HG03460 (cell line): ENCODE data around the gene RAB9A.
"Not testable (repeated sequence)": the region's sequence is repeated elsewhere in the genome, so short reads cannot be mapped to it uniquely, and the experiment has no call there.

Experiments used
- ATAC-seq: cut with Tn5 transposase; IDR thresholded peaks from one replicate; pipeline ENCODE4 v1.9.1; 2021; ENCODE audit not compliant: unreplicated experiment

The RAB9A gene

DNA sequence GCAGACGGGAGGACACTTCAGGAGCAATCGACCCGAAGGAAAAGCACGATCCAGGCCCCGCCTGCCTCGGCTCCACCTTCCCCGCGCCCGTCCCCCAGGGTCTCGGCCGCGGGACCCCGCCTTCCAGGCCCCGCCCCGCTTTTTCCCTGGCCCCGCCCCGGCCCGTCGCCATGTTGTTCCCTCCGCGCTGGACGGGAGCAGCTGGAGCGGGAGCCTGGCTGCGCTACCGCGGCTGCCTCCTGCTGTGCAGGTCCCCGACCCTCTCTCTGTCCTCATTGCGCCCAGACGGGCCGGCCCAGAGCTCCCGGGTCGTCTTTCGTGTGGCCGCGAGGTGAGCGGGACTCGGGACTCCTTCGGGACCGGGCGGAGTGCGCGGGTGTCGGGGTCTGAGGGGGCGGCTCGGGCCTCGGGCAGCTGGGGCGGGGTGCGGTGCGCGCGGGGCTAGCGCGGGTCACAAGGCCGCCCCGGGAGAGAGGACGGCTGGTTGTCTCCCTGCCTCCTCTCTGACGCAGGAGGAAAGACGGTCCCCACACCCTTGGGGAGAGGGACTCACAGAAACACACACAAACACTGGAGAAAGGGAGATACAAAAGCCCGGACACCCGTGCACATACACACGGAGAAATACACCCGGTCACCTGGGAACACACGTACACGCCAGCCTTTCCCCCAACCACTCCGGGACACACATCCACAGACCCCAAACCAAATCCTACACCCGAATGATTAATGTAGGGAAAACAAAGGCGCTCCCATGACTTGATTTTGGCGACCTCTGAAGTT lies at the start of gene RAB9A:
Gene RAB9A (plus strand): TSS at position 171 of the 783 bp plus-strand sequence. CDS start 19,619 bp downstream, outside the sequence.
- peak; percentile 58 for ATAC-seq

GRCh38 chrX:13641684-13642083 lies 47.2 kb upstream of the RAB9A start:
- not testable (repeated sequence) for ATAC-seq

DNA sequence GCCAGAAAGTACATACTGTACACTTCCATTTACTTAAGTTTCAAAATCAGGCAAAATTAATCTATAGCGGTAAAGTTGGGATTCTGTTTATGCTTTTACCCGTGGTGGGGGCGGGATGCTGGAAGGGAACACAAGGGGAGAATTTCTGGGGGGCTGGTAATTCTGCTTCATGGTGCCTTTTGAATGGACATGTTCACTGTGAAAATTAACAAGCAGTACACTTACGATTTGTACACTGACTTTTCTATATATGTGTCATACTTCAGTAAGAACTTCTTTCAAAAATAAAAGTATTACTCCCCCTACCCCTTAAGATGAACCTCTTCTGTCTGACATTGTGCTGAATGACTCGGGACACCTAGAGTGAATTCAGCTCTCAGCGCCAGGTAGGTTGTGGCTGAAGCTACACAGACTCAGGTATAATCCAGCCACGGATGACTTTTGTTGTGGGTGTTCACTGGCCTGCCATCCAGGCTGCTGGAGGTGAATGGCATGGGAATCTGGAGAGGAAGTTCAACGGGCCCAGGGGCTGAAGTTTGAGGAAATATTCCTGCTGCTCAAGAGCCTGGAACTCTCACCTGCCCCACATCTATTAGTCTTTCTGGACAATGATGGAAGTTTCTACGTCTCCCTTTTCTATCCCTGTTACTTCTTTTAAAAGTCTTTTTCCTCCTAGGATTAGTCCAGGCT lies 43.3 kb upstream of the RAB9A start:
- no peak for ATAC-seq

DNA sequence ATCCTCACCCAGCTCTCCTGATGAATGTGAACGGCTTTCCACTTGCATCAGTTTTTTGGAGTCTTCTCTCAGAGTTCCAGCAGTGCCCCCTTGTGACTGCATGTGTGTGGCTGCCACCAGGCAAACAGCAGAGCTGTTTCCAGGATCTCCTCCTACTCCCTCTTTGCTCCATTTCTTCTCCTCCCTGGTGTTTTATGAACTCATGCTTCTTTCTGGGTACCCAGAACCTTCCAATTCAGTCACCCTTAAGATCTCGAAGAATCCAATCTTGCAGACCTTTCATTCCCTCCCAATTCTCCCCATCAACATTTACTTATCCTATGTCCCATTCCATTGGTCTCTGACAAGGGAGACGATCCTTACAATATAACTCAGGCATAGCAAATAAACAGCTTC lies 42.8 kb upstream of the RAB9A start:
- ATAC-seq: no peak

- ATAC-seq: no peak
Observed at GRCh38 chrX:13647709-13648212, 41.2 kb upstream of the RAB9A start.

DNA sequence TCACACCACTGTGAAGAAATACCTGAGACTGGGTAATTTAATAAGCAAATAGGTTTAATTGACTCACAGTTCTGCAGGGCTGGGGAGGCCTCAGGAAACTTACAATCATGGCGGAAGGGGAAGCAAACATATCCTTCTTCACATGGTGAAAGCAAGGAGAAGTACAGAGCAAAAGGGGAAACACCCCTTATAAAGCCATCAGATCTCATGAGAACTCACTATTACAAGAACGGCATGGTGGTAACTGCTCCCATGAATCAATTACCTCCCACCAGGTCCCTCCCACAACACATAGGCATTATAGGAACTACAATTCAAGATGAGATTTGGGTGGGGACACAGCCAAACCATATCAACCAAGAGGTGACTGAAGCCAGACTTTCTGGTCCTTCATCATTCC lies 40.6 kb upstream of the RAB9A start:
- not testable (repeated sequence) for ATAC-seq

- no peak for ATAC-seq
Observed at GRCh38 chrX:13649838-13650237, 39.1 kb upstream of the RAB9A start.

GRCh38 chrX:13650318-13650717 lies 38.6 kb upstream of the RAB9A start:
- ATAC-seq: no peak

GRCh38 chrX:13651150-13651549 lies 37.8 kb upstream of the RAB9A start:
- ATAC-seq: no peak

- ATAC-seq: no peak
Observed at GRCh38 chrX:13652287-13652793, 36.6 kb upstream of the RAB9A start.

DNA sequence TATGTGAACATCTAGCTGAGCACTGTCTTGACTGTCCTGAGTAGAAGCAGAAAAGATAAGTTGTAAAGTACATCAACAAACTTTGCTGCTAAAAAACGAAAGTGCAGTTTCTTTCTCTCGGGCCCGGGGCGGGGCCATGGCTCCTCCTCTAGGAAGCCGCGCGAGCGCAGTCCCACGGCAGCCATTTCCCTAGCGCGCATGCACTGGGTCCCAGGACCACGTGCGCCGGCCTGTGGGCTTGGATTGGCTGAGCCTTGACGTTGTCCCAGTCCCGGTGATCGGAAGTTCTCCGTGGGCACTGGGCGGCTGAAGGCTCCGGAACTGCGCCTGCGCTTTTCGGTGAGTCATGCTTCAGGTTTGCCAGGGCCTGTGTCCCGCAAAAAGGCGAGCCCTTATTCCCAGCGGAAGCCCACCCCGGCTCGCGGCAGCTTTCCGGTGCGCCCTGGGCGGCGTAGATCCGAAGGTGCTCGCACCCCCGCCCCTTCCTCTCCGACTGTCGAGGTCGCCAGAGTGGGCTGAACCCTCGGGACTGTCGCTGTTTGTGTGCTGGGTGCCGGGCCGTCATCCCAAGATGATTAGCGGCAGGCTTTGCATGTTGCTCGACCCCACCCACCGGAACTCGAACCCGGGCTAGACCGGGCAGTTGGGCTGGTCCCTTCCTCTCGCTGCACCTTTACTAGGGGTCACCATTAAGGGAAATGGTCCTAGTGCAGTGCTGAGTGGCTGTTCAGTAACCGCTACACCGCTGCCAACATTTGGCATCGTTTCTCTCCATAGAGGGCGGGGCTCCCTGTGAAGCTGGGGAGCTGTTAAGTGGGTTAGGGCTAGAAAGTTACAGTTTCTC lies 35.9 kb upstream of the RAB9A start, which contains the start of gene TCEANC:
Gene TCEANC (plus strand): TSS at position 292 of the 844 bp plus-strand sequence. CDS start 9,368 bp downstream, outside the sequence.
- ATAC-seq: peak; percentile 92

DNA sequence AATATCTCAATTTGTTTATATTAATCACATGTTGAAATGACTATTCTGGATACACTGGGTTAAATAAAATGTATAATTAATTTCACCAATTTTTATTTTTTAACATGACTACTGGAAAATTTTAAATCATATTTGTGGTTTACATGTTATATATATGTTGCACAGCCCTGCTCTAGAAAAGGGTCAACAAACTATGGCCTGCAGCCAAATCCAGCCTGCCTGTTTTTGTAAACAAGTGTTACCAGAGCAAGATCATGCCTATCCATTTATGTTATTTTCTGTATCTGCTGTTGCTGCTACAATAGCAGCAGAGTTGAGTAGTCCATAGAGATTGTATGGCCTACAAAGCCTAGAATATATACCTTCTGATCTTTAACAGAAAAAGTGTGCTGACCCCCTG lies 34.8 kb upstream of the RAB9A start:
- ATAC-seq: no peak

DNA sequence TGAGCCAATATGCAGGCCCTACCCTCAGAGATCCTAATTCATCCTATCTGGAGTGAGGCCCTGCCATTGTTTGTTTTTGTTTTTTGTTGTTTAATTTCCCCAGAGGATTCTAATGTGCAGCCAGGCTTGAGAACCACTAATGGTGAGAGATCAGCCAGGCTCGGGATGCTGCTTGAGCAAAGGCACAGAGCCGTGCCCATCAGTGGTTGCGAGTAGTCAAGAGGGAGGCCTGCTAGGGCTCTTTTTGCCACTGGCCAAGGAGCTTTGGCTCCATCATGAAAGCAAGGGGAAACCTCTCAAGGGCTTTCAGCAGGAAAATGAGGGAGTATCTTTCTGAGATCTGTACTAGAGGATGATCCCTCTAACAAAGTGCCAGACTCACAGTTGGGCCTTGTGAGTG lies 33.3 kb upstream of the RAB9A start:
- ATAC-seq: no peak

GRCh38 chrX:13658602-13659001 lies 30.3 kb upstream of the RAB9A start:
- ATAC-seq: no peak

DNA sequence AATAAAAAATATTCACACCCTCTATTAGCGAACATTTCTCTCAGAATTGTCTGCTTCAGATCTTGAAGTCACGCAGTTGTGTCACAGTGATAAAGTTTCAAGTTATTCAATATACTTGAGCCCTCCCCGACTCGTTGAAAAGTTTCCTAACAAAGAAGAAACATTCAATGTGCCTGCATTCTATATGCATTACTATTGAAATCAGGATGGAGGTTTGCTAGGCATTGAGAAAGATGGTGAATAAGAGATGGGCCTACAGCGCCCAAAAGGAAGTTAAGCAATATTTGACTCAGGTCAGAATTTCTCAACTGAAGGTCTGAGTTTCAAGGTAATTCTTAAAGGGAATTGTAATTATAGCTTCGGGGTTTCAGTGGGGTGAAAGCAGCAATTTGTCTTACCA lies 29.9 kb upstream of the RAB9A start:
- no peak for ATAC-seq

DNA sequence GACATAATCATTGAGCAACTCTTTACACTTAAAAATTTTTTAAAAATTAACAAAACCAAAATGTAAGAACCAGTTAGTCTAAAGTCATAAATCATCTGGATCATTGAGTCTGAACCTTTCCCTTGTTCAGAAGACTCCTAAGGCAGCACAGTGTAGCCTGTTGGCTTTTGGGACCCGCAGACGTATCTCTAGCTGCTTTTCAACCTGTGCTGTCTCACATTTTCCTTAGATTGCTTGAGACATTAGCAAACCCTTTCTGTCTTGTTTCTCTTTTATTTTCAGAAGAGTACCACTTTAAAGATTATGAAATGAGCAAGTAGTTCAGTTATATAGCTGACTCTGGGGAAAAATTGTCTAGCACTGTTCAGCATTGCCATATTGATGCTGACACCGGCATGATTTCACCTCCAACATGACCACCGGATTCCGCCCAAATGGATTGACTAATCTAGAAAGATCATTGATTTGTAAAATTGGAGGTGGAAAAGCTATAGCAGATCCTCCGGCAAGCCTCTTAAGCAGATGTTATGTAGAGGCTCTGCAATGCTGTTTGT lies 27.1 kb upstream of the RAB9A start:
- no peak for ATAC-seq

DNA sequence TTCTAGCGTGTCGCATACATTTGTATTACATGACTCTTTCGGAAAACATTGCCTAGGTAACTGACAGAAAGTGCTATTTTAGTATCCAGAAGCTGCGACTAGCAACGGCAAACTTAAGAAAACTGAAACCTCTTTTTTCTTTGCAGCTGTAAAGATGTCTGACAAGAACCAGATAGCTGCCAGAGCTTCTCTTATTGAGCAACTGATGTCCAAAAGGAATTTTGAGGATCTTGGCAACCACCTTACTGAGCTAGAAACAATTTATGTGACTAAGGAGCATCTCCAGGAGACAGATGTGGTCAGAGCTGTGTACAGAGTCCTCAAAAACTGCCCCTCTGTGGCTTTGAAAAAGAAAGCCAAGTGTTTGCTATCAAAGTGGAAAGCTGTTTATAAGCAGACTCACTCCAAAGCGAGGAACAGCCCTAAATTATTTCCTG lies 26.6 kb upstream of the RAB9A start:
- ATAC-seq: no peak

DNA sequence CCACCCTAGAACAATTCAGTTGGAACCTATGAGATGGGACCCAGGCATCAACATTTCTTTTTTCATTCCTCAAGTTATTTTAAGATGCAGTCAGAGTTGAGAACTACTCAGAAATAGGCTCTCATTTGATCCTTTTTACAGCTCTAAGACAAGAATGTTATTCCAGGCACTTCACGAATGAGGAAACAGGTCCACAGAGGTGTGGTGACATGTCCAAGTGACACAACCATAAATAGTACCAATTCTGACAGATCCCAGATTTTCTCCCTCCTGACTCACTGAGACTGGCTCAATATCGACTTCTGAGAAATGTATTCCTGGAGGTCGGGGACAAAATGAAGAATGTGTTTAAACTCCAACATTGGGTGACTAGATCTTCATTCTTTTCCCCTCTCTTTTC lies 24.9 kb upstream of the RAB9A start:
- ATAC-seq: no peak

DNA sequence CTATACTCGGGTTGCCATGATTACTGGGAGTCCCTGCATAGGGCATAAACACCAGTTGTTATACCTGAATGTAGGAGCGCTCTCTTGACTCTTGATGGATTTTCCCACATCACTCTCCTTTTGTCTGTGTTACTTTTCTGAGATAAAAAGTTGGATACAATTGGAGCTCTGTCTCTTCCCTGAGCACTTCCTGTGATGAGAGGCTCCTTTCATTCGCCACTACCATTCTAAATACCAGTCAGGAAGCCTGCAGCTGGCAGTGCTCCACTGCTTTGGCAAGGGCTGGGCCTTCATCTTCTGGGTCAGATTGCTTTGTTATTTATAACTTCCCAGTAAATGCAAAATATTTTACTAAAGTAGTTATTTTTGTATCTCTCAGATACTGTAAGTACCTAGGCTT lies 22.1 kb upstream of the RAB9A start:
- no peak for ATAC-seq

DNA sequence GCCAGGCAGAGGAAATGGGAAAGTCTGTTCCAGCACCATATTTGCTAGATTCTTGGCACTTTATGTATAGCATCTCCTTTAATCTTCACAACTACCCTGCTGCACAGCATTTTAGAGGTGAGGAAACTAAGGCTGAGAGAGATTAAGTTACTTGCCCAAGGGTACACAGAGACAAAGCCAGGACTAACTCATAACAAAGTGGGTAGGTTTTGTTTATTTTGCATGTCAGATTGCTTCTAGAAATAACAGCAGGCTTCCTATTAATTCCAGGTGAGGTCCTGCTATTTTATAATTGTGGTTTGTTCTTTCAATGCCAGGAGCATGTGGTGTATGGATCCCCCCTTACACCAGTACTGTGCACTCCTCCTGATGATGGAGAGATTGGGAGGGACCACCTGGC lies 21.0 kb upstream of the RAB9A start:
- ATAC-seq: no peak
